Testis (tissue), 3 donors: Measurements from ENCODE around the gene GRID2. TPM values are rescaled to one million over a fixed set of nuclear protein-coding genes. Genes with fewer than 3 reads are reported as not detected.

Experiments
- DNase-seq: peaks from one replicate; pipeline ENCODE4 v3.0.0-alpha.2; 2019
- H3K27ac ChIP-seq, 2 donors: fragments of 200-600 bp; sonication (generic); one replicate each; pipeline ENCODE4 v1.5.1; 2019
- H3K27me3 ChIP-seq: fragments of 200-600 bp; sonication (generic); one replicate; pipeline ENCODE4 v1.5.1; 2019
- H3K36me3 ChIP-seq: fragments of 200-600 bp; sonication (generic); one replicate; pipeline ENCODE4 v1.5.1; 2017; ENCODE audit warnings: low read depth; ENCODE audit errors: missing control alignments
- H3K4me1 ChIP-seq: fragments of 200-600 bp; sonication (generic); one replicate; pipeline ENCODE4 v1.5.1; 2019
- H3K4me3 ChIP-seq, 2 donors: fragments of 200-600 bp; sonication (generic); one replicate each; pipeline ENCODE4 v1.5.1; 2017 to 2019
- H3K9me3 ChIP-seq: fragments of 200-600 bp; sonication (generic); one replicate; pipeline ENCODE4 v1.5.1; 2017
- CTCF ChIP-seq, 3 experiments: fragments of 450-650 bp in 2 of 3; fragments of 200-600 bp in 1 of 3; sonication (generic) in 1 of 3; IDR thresholded peaks; one replicate each; pipeline ENCODE4 v1.5.1; 2016 to 2019; ENCODE audit warnings: antibody characterized with exemption in 3 of 3, mild to moderate bottlenecking in 2 of 3, moderate library complexity in 1 of 3
- POLR2A ChIP-seq: fragments of 450-650 bp; IDR thresholded peaks from one replicate; pipeline ENCODE4 v1.6.1; 2017; ENCODE audit warnings: antibody characterized with exemption, mild to moderate bottlenecking, moderate library complexity
- WGBS, 2 donors: methylation state at CpG; one replicate each; pipeline ENCODE4 v1.1.5; 2018; 5-methylcytosine and 5-hydroxymethylcytosine counted together
- intact Hi-C: fragments of 100-400 bp; cut with DNase I; formaldehyde crosslinking; loops from one replicate; pipeline ENCODE4 v1.15.1; 2023; ENCODE audit warnings: low total_unique reads
- polyA plus RNA-seq: library from polyadenylated mRNA; stranded (reverse); fragments of 350-450 nt; fragmentation: Illumina TruSeq; extraction: RNeasy Lipid Tissue Mini Kit (QIAGEN cat#74804); gene quantifications from one replicate; pipeline ENCODE4 v1.2.3, GENCODE V29; 2014; ENCODE audit warnings: low read depth, low replicate concordance; ENCODE audit not compliant: insufficient read depth
- total RNA-seq, 2 donors: library from RNA; depleted of rRNA; stranded (reverse); fragments of >200 nt; gene quantifications; one replicate each; pipeline ENCODE4 v1.2.3, GENCODE V29; 2016

The GRID2 gene
- total and polyA plus RNA-seq, 3 donors from 2014 or later = 27.1 to 34.6 (median 32.7) TPM

GRCh38 chr4:93645120-93645519 is 1341.4 kb downstream of the GRID2 start:
- intact Hi-C loops = no loop called here
- DNase-seq = no peak
- Histone ChIP-seq H3K4me3 (no peak overlapping the region), H3K36me3 (no peaks in the 10 kb centered on the region), H3K4me1 (no peaks in the 10 kb centered on the region), H3K27me3 (no peaks in the 10 kb centered on the region), H3K27ac (no peak overlapping the region), H3K9me3 (no peaks in the 10 kb centered on the region)
- TF ChIP-seq POLR2A (no peak), CTCF (IDR thresholded peaks at IDR 0.05) (no peak)
- 96% methylated on average over 3 of the region's 3 CpGs for WGBS, 2 donors

GRCh38 chr4:93646233-93646930 is 1342.6 kb downstream of the GRID2 start:
- no peak overlapping the region for H3K27ac ChIP-seq
- intact Hi-C loops = no loop called here
- H3K36me3 ChIP-seq = no peaks in the 10 kb centered on the region
- TF ChIP-seq POLR2A (no peak), CTCF (IDR thresholded peaks at IDR 0.05) (no peak)
- no peaks in the 10 kb centered on the region for H3K27me3 ChIP-seq
- H3K4me3 ChIP-seq = no peak overlapping the region
- no peaks in the 10 kb centered on the region for H3K4me1 ChIP-seq
- no peak for DNase-seq
- H3K9me3 ChIP-seq = no peaks in the 10 kb centered on the region

GRCh38 chr4:93648258-93648657 is 1344.5 kb downstream of the GRID2 start:
- H3K4me3 ChIP-seq = no peak overlapping the region
- no peak for DNase-seq
- TF ChIP-seq POLR2A (no peak), CTCF (IDR thresholded peaks at IDR 0.05) (no peak)
- 82 to 85% methylated on average over 3 of the region's 3 CpGs for WGBS, 2 donors
- intact Hi-C loops = no loop called here
- no peaks in the 10 kb centered on the region for H3K9me3 ChIP-seq
- H3K27me3 ChIP-seq = no peaks in the 10 kb centered on the region
- H3K4me1 ChIP-seq = no peaks in the 10 kb centered on the region
- H3K27ac ChIP-seq = no peak overlapping the region
- H3K36me3 ChIP-seq = no peaks in the 10 kb centered on the region

GRCh38 chr4:93649828-93650227 is 1346.1 kb downstream of the GRID2 start:
- no peak for DNase-seq
- TF ChIP-seq CTCF (IDR thresholded peaks at IDR 0.05) (no peak), POLR2A (no peak)
- no peaks in the 10 kb centered on the region for H3K27me3 ChIP-seq
- no peaks in the 10 kb centered on the region for H3K9me3 ChIP-seq
- no peaks in the 10 kb centered on the region for H3K36me3 ChIP-seq
- H3K4me1 ChIP-seq = no peaks in the 10 kb centered on the region
- no peak overlapping the region for H3K4me3 ChIP-seq
- intact Hi-C loops = no loop called here
- no peak overlapping the region for H3K27ac ChIP-seq

- no peak overlapping the region for H3K27ac ChIP-seq
- 80 to 94% methylated on average over 1 of the region's 1 CpG for WGBS, 2 donors
- H3K4me3 ChIP-seq = no peak overlapping the region
- H3K4me1 ChIP-seq = no peaks in the 10 kb centered on the region
- DNase-seq = no peak
- no peaks in the 10 kb centered on the region for H3K36me3 ChIP-seq
- no peak for TF ChIP-seq POLR2A
- H3K27me3 ChIP-seq = no peaks in the 10 kb centered on the region
- H3K9me3 ChIP-seq = no peaks in the 10 kb centered on the region
- intact Hi-C loops = no loop called here
These were observed 1350.4 kb downstream of the GRID2 start for GRCh38 chr4:93654211-93654610.
